Common myeloid progenitor, CD34-positive (primary cell): ENCODE measurements around the gene RETREG1.

ENCODE experiments used
- CTCF ChIA-PET: fragments of 350-600 bp; sonication (Branson Sonifier 250); formaldehyde crosslinking; loops from one replicate; lab custom pipeline; 2021; ENCODE audit warnings: antibody characterized with exemption; lab: Charles Lee
- POLR2A ChIA-PET: fragments of 350-600 bp; sonication (Branson Sonifier 250); formaldehyde crosslinking; loops from one replicate; lab custom pipeline; 2021; ENCODE audit warnings: antibody characterized with exemption; lab: Charles Lee
- DNase-seq, 3 donors: peaks; one replicate each; pipeline versions ENCODE4 v3.0.0 to v3.0.0-alpha.2; 2013
- H3K27ac ChIP-seq, 2 experiments: 1 replicate in 1 of 2; 2 replicates in 1 of 2; pipeline ENCODE4 v1.7.0; 2013; ENCODE audit warnings: inconsistent platforms in 2 of 2, low read length in 2 of 2, mild to moderate bottlenecking in 2 of 2, low read depth in 1 of 2, moderate library complexity in 1 of 2; ENCODE audit not compliant: severe bottlenecking in 2 of 2, insufficient read depth in 1 of 2, poor library complexity in 1 of 2
- H3K27me3 ChIP-seq, 5 experiments: replicated peaks in 2 of 5; 1 replicate in 3 of 5; 2 replicates in 2 of 5; pipeline versions ENCODE4 v1.6.1 to v1.7.0; 2013; ENCODE audit warnings: low read length in 4 of 5, mild to moderate bottlenecking in 2 of 5, moderate library complexity in 2 of 5, inconsistent platforms in 1 of 5; ENCODE audit not compliant: insufficient read depth in 5 of 5, control insufficient read depth in 4 of 5
- H3K36me3 ChIP-seq, 4 experiments: 1 replicate in 2 of 4; 2 replicates in 2 of 4; pipeline versions ENCODE4 v1.6.1 to v1.7.0; 2013; ENCODE audit warnings: low read length in 3 of 4, control low read depth in 1 of 4, mild to moderate bottlenecking in 1 of 4; ENCODE audit not compliant: control insufficient read depth in 4 of 4, insufficient read depth in 4 of 4
- H3K4me1 ChIP-seq, 4 experiments: 1 replicate in 3 of 4; 2 replicates in 1 of 4; pipeline versions ENCODE4 v1.6.1 to v1.7.1; 2013; ENCODE audit warnings: low read length in 3 of 4, mild to moderate bottlenecking in 3 of 4, control low read depth in 1 of 4, inconsistent platforms in 1 of 4, moderate library complexity in 1 of 4; ENCODE audit not compliant: control insufficient read depth in 4 of 4, insufficient read depth in 4 of 4; ENCODE audit errors: control extremely low read depth in 1 of 4
- H3K4me3 ChIP-seq, 7 experiments: 1 replicate in 4 of 7; 2 replicates in 3 of 7; pipeline versions ENCODE4 v1.5.1 to v1.7.0; 2013; ENCODE audit warnings: mild to moderate bottlenecking in 7 of 7, low read length in 6 of 7, moderate library complexity in 6 of 7, inconsistent platforms in 2 of 7, low read depth in 2 of 7, control low read depth in 1 of 7; ENCODE audit not compliant: insufficient read depth in 4 of 7, control insufficient read depth in 1 of 7; ENCODE audit errors: extremely low read depth in 1 of 7
- H3K9me3 ChIP-seq, 5 experiments: 1 replicate in 4 of 5; 2 replicates in 1 of 5; pipeline versions ENCODE4 v1.6.1 to v1.7.1; 2013; ENCODE audit warnings: low read length in 4 of 5, mild to moderate bottlenecking in 2 of 5, inconsistent platforms in 1 of 5, low read depth in 1 of 5, moderate library complexity in 1 of 5; ENCODE audit not compliant: control insufficient read depth in 4 of 5, insufficient read depth in 2 of 5; ENCODE audit errors: control extremely low read depth in 1 of 5
- WGBS: methylation state at CpG from one replicate; pipeline ENCODE4 v1.1.5; 2013; ENCODE audit not compliant: insufficient coverage; 5-methylcytosine and 5-hydroxymethylcytosine counted together

RETREG1 gene

GRCh38 chr5:16574789-16575721 lies 41.7 kb downstream of the RETREG1 start:
- CTCF ChIA-PET = no interaction called here

DNA sequence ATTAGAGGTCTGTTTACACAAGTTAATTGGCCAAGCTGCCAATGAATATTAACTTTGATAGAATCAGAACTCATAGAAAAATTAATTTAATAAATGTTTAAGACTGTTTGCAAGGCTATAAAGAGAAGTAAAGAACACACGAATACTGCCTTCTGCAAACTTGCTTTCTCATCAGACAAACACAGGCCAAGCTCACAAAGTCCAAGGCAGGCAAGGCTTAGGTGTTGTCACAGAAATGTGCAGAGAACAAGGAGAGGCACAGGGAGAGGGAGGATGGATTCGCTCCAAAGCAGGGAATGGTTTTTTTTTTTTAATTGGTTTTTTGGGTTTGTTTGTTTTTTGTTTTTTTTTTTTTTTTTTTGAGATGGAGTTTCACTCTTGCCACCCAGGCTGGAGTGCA lies 43.4 kb downstream of the RETREG1 start:
- Histone ChIP-seq H3K27me3 (peaks cover 0 to 1% (median 0%) of the 10 kb centered on the region in 5 experiments), H3K4me1 (no peaks in the 10 kb centered on the region), H3K9me3 (no peaks in the 10 kb centered on the region), H3K36me3 (peaks cover 0 to 2% (median 0%) of the 10 kb centered on the region in 4 experiments), H3K27ac (no peak overlapping the region), H3K4me3 (no peak overlapping the region)
- no peak for DNase-seq
- 100% methylated on average over 1 of the region's 2 CpGs for WGBS
- ChIA-PET CTCF (no interaction called here), POLR2A (no interaction called here)

More at GRCh38 chr5:16574789-16575721, 41.7 kb downstream of the RETREG1 start:
- WGBS = 97% methylated on average over 9 of the region's 12 CpGs
- Histone ChIP-seq H3K27me3 (peaks cover 0 to 1% (median 0%) of the 10 kb centered on the region in 5 experiments), H3K4me3 (no peak overlapping the region), H3K4me1 (no peaks in the 10 kb centered on the region), H3K36me3 (peaks cover 0 to 2% (median 0%) of the 10 kb centered on the region in 4 experiments), H3K9me3 (no peaks in the 10 kb centered on the region), H3K27ac (no peak overlapping the region)
- POLR2A ChIA-PET = no interaction called here
- no peak for DNase-seq

GRCh38 chr5:16572289-16573015 lies 44.3 kb downstream of the RETREG1 start:
- peaks cover 0 to 2% (median 0%) of the 10 kb centered on the region in 4 experiments for H3K36me3 ChIP-seq
- H3K4me1 ChIP-seq = no peaks in the 10 kb centered on the region
- POLR2A ChIA-PET = no interaction called here
- CTCF ChIA-PET = no interaction called here
- 95% methylated on average over 13 of the region's 19 CpGs for WGBS
- DNase-seq = no peak
- no peaks in the 10 kb centered on the region for H3K27me3 ChIP-seq
- no peak overlapping the region for H3K4me3 ChIP-seq
- no peak overlapping the region for H3K27ac ChIP-seq
- H3K9me3 ChIP-seq = no peaks in the 10 kb centered on the region

DNA sequence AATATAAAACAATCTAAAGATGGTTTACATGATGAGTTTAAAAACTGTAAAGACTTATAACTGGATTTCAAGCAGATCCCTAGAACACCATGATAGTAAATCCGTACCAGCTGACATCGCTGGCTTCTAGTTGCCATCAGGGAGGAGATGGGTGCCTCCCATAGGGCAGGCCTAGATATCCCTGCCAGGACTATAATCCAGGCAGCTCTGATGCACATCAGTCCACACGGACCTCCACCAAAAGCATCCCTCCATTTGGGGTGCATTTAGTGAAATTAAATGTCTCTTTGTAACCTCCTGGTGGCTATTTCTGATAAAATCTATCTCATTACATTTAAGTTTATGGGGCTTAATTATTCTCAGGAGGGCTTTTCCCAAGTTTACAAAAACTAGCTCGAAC lies 45.8 kb downstream of the RETREG1 start:
- Histone ChIP-seq H3K27ac (no peak overlapping the region), H3K36me3 (peaks cover 0 to 2% (median 0%) of the 10 kb centered on the region in 4 experiments), H3K4me3 (no peak overlapping the region), H3K27me3 (no peaks in the 10 kb centered on the region), H3K4me1 (no peaks in the 10 kb centered on the region), H3K9me3 (no peaks in the 10 kb centered on the region)
- ChIA-PET CTCF (interaction anchor here (1.5 kb wide), 1 partner anchor 96 kb away, joined by 3 read pairs; no protein-coding TSS in a partner anchor), POLR2A (no interaction called here)
- 87% methylated on average over 3 of the region's 4 CpGs for WGBS
- DNase-seq = no peak

- Histone ChIP-seq H3K27me3 (no peaks in the 10 kb centered on the region), H3K9me3 (no peaks in the 10 kb centered on the region), H3K36me3 (peaks cover 0 to 2% (median 0%) of the 10 kb centered on the region in 4 experiments), H3K27ac (no peak overlapping the region), H3K4me1 (no peaks in the 10 kb centered on the region), H3K4me3 (no peak overlapping the region)
- no peak for DNase-seq
- ChIA-PET POLR2A (no interaction called here), CTCF (interaction anchor here (1.2 to 1.5 kb wide), 2 partner anchors 96 to 97 kb away, joined by 3 to 4 read pairs; no protein-coding TSS in a partner anchor)
- 94% methylated on average over 3 of the region's 3 CpGs for WGBS
Observed at GRCh38 chr5:16570121-16570815, 46.5 kb downstream of the RETREG1 start.

DNA sequence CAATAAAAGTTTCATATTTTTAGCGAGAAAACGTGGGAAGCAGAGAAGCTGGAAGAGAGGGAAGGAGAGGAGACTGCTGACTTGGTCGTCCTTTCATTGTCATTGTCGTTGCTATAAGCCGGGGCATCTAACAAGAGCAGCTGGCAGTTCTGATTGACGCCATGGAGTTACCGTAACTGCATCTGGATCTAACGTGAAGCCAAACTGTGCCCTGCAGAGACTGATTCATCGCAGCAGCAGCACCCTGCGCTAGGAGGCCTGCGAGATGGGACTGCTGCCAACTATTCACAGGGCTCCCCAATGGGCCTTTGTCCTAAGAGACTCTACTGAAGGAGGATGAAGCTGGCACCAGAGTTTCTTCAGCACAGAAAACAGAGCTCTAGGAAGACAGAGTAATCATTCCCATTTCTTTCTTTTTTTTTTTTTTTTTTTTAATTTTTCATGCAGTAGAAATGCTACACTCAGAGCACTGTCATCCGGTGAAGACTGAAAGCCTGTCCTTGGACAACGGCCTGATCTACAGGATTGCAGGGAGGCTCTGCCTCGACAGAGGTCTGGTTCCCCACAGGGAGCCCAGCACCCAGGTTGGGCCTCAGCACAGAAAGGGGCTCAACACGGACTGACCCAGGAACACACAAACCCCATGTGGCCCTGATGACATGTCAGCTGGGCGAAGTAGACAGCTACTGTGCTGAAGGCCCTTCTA lies 47.8 kb downstream of the RETREG1 start:
- 97% methylated on average over 16 of the region's 16 CpGs for whole genome bisulfite sequencing

More for the DNA sequence above, 47.8 kb downstream of the RETREG1 start:
- H3K4me3 ChIP-seq = no peak overlapping the region
- no peaks in the 10 kb centered on the region for H3K27me3 ChIP-seq
- H3K27ac ChIP-seq = no peak overlapping the region
- H3K9me3 ChIP-seq = no peaks in the 10 kb centered on the region
- no peak for DNase-seq
- ChIA-PET CTCF (interaction anchor here (1.2 kb wide), 2 partner anchors 25 to 97 kb away, joined by 3 to 4 read pairs; no protein-coding TSS in a partner anchor), POLR2A (no interaction called here)
- no peaks in the 10 kb centered on the region for H3K4me1 ChIP-seq
- H3K36me3 ChIP-seq = peaks cover 0 to 2% (median 0%) of the 10 kb centered on the region in 4 experiments
